GM13977 (cell line): ENCODE data around the gene MCM9.

Source experiments
- DNase-seq: peaks from one replicate; pipeline ENCODE4 v3.0.0; 2012; ENCODE audit warnings: low spot score
- CTCF ChIP-seq: IDR thresholded peaks from 2 replicates; pipeline ENCODE4 v1.5.1; 2012; ENCODE audit warnings: mild to moderate bottlenecking, control low read depth; ENCODE audit not compliant: insufficient read depth; ENCODE audit errors: extremely low read depth, missing control alignments
- in situ Hi-C: fragments of 300-500 bp; cut with MboI; formaldehyde crosslinking; loops from one replicate; pipeline ENCODE4 v1.12.0; 2022; ENCODE audit warnings: low sequenced_read_pairs, low pct_unique_long_range_greater_than_20kb, mixed read lengths, inconsistent platforms; ENCODE audit not compliant: unreplicated experiment

The MCM9 gene

DNA sequence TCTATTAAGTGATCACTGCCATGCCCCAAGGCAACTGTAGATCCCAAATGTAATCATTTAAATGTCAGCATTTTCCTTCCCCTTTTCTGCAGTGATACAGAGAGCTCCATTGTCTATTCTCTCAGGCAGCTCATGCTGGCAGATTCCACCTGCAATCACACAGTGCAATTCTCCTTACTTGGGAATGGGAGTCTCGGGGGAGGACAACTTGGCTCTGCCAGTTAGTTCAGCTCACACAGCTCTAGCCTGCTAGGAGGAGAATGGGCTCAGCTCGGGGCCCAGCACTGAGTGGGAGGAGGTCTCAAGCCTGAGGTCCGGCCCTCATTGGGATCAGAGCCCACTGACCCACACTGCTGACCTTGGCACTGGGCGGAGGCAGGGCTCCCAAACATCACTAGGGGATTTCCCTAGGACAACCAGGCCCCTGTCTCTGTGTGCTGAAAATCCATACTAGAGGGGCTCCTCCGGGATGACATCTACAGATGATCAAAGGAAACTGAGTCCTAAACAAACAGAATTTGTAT lies 150.3 kb downstream of the MCM9 start:
- DNase-seq, result no peak
- in situ Hi-C loops, result loop anchor here (25.0 kb wide), 3 partner anchors 222 to 797 kb away; no protein-coding TSS in a partner anchor
- no peak for TF ChIP-seq CTCF

- no peak for DNase-seq
- no peak for TF ChIP-seq CTCF
- in situ Hi-C loops, result loop anchor here (25.0 kb wide), 3 partner anchors 222 to 797 kb away; no protein-coding TSS in a partner anchor
Observed at GRCh38 chr6:118783931-118784550, 150.9 kb downstream of the MCM9 start.

DNA sequence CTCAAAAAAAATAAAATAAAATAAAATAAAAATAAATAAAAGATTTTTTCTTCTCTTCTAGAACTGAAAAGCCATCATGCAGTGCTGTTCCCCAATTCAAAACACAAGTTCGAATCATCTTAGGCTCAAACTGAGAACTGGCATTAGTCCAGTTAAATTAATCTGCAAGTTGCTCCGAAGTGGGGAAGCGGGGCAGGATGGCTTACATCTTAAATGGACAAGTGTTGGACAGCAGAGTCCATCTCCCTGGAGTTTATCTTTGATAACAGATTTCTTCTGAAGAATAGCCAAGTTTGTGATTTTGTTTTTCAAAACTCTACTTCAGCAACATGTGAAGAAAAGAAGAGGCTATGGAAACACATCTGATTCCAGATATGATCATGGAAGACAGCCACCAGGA lies 152.3 kb downstream of the MCM9 start:
- no peak for TF ChIP-seq CTCF
- in situ Hi-C loops, result loop anchor here (25.0 kb wide), 3 partner anchors 220 to 795 kb away; no protein-coding TSS in a partner anchor
- DNase-seq, result no peak

DNA sequence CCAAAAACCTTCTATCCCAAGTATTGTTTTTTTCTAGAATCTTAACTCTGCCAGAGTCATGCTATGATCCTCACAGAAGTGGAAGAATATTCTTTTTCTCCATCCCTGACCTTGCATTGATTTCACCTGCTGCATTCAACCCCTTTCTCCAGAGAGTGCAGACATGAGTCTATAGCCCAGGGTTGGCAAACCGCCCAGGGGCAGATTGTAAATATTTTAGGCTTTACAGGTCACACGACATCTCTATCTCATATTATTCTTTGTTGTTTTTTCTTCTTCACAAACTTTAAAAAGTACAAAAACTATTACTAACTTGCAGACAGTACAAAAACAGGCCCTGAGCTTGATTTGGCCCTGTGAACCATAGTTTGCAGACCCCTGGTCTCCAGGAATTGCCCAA lies 153.1 kb downstream of the MCM9 start:
- no peak for TF ChIP-seq CTCF
- in situ Hi-C loops, result loop anchor here (25.0 kb wide), 3 partner anchors 220 to 795 kb away; no protein-coding TSS in a partner anchor
- no peak for DNase-seq

- TF ChIP-seq CTCF, result no peak
- in situ Hi-C loops, result loop anchor here (25.0 kb wide), 3 partner anchors 218 to 793 kb away; no protein-coding TSS in a partner anchor
Observed at GRCh38 chr6:118780668-118781067, 154.3 kb downstream of the MCM9 start.

GRCh38 chr6:118776607-118777549 lies 158.1 kb downstream of the MCM9 start:
- in situ Hi-C loops, result loop anchor here (25.0 kb wide), 3 partner anchors 215 to 790 kb away; no protein-coding TSS in a partner anchor
- peak; percentile 70 for TF ChIP-seq CTCF
- peak; percentile 70 for DNase-seq

More at GRCh38 chr6:118780668-118781067, 154.3 kb downstream of the MCM9 start:
- DNase-seq, result no peak
